ENCODE measurements around the gene PRPF4.
A peak's percentile ranks its signal among the peaks of the same experiment; 100 is the strongest.
"Not testable (repeated sequence)": the region's sequence is repeated elsewhere in the genome, so short reads cannot be mapped to it uniquely, and the experiment has no call there.

The PRPF4 gene

DNA sequence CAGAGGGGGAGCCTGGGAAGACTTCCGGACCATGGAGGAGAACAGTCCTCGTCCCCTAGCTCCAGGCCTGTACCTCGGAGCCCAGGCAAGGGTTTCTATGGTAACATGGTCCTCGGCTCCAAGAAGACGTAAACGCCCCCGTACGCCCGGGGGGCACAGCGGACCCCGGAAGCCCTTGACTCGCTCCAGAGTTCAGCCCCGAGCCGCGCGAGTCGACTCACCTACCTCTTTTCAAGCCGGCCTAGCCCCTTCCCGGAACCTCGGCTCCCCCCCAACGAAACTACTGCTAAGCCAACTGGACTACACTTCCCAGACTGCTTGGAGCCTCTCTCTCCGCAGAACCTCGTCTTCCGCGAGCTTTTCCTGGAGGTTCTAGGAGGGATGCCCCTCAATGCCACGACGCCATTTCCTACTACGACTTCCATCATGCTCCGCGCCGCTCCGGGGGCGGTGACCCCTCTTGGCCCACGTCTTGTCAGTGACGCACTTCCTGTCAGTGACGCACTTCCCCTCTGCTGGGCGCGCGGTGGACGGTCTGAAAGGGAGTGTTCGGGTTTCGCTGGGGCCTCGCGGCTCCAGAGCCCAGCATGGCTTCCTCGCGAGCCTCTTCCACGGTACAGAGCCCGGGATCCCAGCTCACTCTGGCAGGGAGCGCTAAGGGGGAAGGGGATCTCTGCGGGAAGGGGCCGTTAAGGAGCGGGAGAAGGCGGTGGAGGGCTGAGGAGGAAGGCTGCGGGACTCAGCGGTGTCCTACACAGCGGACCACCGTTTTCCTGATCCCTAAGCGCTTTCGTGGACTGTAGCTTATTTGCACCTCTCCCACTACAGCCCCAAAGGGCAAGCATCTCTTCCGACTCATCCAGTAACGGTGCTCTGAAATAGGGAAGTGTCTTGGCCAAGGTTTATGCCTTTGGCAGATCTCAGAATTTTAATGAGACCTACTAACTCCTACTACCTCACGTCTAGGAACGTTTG, at the start of gene PRPF4, which contains the start of gene CDC26:
Gene PRPF4, plus strand, starts transcription at position 502 of the 975 bp plus-strand sequence. Its CDS starts 86 bp downstream, at position 588.
Gene CDC26, minus strand, starts transcription at position 416 of the 975 bp plus-strand sequence. CDS start 3,065 bp downstream, outside the sequence.
- peak; percentile 91 for DNase-seq

DNA sequence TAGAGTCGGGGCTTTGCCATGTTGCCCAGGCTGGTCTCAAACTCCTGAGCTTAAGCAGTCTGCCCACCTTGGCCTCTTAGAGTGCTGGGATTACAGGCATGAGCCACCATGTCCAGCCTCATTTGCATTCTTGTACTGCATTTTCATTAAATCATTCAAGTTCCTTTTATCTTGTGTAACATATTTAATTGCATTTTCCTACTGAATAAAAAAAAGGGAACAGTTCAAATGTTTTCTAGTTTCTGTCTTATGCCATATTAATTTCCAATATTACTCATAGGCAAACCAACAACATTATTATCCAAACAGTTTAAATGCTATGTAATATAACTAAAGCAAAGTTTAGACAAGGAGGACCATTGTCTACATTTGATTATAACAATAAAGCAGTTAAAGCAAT, 48.0 kb upstream of the PRPF4 start:
- DNase-seq = no peak

DNA sequence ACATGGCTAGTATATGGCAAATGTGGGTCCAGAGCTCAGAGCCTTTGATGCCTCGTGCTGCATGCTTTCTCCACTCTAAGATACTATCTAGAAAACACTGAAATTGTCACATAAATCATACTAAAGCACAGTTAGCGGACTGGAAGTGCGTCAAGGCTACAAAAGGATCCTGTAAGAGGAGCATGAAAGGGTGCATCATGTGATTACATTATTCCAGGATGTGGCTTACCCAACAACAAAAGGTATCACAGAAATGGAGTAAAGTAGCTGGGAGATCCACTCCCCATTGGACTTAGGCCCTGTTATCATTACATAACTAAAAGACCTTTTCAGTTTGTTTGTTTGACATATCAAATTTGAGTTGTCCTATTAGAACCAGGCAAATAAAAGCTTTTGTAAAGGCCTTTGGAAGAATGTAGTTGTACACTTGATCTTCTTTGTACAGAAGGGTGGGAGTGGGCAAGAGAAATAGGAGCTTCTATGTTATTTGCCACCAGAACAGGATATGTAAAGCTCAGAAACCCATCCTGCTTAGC, 47.3 kb upstream of the PRPF4 start:
- no peak for DNase-seq

DNA sequence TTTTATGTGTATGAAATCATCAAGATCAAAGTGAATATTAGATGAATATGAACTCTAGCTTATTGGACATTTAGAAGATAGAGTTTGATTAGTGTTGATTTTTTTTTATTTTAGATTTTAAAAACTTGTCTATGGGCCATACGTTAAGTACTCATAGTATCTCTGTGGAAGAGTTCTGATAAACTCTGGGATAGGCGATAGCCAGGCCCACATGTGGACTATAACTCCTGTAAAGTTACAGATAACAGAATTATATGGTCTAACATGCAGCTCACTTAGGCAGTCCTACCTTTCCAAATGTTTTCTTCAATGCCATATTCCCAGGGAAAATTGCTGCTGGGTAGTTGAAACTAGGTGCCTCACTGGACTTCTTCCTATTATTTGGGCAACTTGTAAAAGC, 43.8 kb upstream of the PRPF4 start:
- no peak for DNase-seq

DNA sequence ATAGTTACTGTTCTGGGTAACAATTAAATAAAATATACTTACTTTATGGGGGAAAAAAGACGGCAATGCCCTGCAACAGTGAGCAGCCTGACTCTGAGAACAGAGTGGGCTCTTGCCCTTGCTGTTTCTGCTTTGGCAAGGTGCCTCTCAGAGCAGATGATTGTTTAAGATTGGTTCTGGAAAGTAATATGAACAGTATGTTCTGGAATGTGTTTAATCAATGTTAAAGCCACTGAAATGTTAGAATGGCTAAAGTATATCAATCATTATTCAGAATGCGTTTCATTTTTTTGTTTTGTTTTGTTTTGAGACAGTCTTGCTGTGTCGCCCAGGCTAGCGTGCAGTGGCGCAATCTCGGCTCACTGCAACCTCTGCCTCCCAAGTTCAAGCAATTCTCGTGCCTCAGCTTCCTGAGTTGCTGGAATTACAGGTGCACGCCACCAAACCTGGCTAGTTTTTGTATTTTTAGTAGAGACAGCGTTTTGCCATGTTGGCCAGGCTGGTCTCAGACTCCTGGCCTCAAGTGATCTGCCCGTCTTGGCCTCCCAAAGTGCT, 39.7 kb upstream of the PRPF4 start:
- not testable (repeated sequence) for DNase-seq

DNA sequence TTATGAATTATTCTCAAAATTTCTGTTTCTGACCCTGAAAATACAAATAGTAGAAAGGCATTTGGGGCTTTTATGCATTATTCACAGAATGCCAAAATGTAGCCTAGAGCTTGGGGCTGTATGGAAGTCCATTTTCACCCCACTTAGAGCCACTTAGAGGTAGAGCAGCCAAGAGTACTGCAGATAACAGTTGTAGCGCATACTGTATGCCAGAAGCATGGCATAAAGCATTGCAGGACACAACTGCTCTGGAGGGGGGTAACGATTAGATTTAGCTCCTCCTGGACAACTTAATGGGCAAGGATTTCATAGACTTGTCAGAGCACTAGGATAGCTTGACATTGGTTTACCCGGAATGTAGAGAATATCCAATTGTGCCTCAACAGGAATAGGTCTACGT, 38.4 kb upstream of the PRPF4 start:
- no peak for DNase-seq

DNA sequence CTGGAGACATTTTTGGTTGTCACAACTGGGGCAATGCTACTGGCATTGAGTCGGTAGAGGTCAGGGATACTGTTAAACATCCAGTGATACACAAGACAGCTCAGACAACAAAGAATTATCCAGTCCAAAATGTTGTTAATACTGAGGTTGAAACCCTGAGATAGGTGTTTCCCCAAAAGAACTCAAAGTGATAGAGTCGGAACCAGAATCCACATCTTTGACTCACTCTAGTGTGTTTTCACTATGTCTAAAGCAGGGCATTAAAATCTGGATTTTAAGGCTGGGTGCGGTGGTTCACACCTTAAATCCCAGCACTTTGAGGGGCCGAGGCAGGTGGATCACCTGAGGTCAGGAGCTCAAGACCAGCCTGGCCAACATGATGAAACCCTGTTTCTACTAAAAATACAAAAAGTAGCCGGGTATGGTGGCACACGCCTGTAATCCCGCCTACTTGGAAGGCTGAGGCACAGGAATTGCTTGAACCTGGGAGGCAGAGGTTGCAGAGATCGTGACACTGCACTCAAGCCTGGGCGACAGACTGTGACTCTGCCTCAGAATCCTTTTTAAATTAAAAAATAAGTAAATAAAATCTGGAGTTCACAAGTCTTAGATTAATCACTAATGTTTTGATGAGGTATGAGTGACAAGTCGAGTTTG, 37.1 kb upstream of the PRPF4 start:
- no peak for DNase-seq

DNA sequence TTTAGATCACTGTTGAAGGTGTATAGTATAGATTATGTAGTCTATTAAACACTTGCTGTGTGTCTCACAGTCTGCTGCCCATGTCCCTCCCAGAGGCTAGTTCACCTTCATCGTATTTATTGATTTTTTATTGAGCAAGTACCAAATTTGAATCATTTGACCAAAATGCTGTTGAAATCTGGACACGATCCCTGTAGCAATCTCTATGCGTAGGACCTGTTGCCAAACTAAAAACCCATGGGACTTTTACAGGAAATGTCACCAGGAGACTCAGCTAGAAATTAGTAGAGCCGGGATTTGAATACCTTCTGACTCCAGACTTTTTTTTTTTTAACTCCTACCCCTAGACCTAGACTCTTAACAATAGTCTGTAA, 36.6 kb upstream of the PRPF4 start:
- DNase-seq = no peak

DNA sequence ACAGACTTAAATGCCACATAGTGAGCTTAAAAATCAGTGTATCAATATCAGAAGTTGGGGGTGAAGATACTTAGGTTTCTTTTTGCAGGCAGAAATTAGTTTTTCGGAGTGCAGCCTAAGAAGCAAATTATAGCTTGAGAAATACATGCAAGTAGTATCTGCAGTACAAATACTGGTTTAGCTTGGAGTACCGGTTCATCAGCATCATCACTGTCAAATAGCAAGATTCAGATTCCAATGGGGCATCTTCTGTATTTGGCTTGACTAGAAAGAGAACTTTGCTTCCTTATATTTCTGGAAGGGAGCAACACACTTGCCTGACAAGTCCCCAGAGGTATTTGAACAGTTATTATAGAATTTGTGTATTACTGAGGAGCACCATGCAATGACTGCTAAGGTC, 34.3 kb upstream of the PRPF4 start:
- DNase-seq = no peak

DNA sequence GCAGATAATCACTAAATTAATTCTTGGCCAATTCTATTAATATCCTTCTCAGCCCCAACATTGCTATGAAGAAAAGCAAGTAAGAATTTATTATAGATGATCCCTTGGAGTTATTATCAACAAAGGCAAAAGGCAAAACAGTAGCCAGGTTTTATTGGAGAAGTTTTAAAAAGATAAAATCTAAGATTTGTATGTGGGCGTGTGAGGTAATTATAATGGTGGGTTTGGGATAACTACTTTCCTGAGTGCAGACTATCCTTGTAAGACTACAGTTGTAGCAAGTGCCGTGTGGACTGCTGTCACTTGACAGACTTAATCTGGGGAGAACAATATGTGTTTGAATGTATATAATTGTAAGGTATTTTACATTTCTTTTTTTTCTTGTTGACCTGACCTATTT, 30.9 kb upstream of the PRPF4 start:
- DNase-seq = no peak

DNA sequence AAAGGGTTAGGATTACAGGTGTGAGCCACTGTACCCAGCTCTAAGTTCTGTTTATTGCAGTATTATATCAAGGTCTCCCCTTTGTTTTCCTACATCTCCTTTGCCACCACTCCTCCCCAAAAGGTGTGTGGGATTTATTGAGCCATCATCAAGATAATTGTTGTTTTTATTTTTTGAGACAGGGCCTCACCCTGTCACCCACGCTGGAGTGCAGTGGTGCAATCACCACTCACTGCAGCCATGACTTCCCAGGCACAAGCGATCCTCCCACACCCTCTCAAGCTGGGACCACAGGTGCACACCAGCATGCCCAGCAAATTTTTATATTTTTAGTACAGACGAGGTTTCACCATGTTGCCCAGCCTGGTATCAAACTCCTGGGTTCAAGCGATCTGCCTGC, 29.6 kb upstream of the PRPF4 start:
- no peak for DNase-seq

DNA sequence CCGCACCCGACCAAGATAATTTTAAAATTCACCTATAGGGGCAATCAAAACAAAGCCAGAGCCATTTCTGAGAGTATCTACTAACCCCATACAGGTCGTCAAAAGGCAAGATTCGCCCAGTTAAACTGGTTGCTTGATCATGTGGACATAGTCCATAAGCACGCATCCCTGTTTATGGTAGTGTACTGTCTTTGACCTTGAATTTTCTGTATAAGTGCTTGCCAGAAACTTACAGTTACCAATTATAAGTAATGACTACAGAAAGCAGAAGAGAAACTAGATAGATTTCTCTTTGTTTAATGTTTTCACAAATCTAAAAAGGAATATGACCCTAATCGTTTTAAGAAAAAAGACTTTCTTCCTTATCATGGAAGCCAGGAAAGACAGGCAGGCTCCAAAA, 28.5 kb upstream of the PRPF4 start:
- no peak for DNase-seq

DNA sequence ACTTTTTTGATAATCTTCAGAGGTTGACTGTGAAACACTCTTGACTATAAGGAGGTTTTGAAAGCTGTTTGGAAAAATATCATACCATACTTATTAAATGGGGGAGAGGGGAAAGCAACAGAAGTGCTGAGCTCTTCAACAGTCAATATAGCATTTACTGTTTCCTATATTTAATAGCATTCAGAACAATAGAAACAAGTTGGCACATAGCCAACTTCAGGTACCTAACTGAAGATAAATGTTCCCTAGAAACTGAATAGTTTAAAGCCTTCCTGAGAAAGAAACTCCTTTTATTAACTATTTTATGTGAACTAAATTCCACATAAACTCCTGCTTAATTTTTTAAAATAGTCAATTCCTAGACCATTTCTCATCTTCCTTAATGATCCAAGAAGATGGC, 27.8 kb upstream of the PRPF4 start:
- no peak for DNase-seq

DNA sequence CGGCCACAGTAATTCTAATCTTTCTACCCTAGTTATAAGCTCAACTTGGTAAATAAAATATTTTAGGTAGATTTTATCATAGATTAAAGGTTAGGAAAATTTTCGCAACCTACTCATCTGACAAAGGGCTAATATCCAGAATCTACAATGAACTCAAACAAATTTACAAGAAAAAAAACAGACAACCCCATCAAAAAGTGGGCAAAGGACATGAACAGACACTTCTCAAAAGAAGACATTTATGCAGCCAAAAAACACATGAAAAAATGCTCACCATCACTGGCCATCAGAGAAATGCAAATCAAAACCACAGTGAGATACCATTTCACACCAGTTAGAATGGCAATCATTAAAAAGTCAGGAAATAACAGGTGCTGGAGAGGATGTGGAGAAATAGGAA, 25.8 kb upstream of the PRPF4 start:
- not testable (repeated sequence) for DNase-seq

DNA sequence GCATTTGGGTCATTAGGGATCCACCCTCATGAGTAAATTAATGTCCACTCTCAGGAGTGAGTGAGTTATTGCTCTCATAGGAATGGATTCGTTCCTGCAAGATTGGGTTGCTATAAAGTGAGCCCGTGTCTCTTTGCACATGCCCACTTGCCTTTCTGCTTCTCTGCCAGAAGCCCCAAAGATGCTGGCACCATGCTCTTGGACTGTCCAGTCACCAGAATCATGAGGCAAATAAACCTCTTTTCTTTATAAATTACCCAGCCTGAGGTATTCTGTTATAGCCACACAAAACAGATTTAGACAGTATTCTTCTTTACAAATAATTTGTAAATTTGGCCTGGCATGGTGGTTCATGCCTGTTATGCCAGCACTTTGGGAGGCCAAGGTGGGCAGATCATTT, 24.7 kb upstream of the PRPF4 start:
- no peak for DNase-seq

DNA sequence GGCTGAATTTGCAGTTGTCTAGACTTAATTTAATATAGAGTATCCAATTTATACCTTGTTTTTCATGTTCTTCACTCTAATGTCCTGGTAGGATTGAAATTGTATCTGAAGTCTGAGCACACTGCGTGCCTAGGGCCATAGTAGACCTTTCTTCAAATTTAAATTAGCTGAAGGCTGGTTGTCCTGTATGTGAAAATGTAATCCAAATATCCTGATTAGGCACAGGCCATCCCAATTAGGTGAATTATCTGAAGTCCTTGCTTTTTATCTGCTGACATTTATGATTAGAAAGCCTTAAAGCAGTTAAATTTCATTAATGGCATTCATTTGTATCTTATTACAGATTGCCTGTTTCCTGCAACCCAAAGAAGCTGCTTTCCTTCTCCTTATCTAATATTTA, 20.5 kb upstream of the PRPF4 start:
- DNase-seq = no peak

DNA sequence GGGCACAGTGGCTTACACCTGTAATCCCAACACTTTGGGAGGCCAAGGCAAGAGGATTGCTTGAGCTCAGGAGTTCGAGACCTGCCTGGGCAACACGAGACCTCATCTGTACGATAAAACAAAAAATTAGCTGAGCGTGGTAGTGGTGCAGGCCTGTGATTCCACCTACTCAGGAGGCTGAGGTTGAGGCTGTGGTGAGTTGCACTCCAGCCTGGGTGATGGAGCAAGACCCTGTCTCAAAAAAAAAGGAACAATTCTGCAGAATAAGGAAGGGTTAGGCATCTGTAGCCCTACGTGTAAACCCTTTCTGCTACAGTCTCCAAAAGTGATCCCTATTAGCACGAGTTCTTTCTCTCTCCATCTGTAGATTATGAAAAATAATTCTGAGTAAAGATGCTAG, 20.0 kb upstream of the PRPF4 start:
- no peak for DNase-seq

DNA sequence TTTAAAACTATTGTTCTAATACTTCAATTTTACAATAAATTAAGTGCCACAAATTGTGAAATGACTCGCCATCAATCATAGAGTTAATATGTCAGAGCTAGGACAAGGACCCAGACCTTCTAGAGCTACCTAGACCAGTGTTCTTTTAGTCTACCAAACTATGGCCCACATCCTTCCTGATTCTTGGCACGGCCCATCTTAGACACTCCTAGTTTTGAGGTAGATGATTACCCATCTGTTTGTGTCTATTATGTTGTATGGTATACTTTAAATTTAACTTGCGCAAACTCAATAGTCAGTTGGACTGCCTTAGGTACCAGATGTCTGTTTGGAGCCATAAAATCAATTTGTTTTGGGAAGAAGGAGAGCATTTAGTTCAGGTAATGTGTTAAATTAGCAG, 17.6 kb upstream of the PRPF4 start:
- no peak for DNase-seq

DNA sequence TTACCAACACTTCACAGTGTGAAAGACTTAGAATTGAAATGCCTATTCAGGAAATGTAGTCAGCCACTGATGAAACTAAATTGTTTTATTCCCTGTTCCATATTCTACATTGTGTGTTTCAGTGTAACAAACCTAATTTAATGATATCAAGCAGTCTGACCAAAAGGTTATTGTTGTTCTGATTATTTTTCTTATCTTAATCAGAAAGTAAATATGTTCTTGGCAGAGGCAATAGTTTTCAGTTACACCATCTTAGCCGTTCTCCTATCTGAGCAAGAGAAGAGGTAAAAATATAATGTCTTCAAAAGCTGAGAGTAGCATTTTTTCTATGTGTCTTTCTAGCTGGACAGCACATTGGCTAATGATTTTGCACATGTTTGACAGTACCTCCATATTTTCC, 17.2 kb upstream of the PRPF4 start:
- no peak for DNase-seq

DNA sequence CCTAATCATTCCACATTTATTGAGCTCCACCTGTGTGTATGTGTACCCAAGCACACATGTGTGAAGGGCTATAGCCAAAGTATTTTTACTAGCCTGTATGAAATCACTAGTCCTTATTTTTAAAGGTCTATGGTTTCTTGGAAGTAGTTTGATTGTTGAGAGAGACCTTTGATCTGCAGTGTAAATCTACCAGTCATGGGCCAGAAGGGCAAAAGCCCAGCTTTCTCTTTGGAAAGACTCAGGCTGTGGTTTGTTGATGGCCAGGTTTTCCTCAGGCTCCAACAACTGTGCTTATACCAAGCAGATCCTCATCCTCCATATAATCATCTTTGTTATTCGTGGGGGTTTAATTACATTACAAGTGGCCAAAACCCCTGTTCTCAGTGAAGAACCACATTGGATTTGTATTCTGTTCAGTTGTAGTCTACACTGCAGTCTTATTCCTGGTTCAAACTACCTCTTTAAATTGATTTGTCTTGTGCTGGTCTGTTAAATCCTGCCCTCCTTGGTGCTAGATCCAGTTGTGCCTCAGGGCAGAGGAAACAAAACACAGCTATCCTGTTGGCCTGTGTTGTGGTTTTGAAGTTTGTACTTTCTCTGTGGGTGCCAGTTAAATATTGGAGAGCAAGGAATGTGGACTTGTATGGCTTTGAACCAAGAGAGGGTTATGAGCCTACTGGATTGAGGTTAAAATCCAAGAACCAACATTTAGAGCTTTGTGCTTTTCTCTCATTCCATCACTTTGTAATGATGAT, 13.4 kb upstream of the PRPF4 start:
- no peak for DNase-seq

DNA sequence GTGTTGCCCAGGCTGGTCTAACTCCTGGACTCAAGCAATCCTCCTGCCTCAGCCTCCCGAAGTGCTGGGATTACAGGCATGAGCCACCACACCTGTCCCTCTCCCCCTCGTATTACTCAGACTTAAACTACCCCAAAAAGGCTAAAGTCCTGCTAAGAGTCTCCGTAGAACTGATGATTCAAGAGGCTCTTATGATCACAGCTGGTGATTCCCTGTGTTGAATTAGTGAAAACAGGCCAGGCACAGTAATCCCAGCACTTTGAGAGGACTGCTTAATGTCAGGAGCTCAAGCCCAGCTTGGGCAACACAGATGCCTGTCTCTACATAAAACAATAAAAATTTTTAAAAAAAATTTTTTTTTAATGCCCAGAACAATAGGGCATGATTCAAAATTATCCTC, 9.3 kb upstream of the PRPF4 start:
- DNase-seq = no peak

DNA sequence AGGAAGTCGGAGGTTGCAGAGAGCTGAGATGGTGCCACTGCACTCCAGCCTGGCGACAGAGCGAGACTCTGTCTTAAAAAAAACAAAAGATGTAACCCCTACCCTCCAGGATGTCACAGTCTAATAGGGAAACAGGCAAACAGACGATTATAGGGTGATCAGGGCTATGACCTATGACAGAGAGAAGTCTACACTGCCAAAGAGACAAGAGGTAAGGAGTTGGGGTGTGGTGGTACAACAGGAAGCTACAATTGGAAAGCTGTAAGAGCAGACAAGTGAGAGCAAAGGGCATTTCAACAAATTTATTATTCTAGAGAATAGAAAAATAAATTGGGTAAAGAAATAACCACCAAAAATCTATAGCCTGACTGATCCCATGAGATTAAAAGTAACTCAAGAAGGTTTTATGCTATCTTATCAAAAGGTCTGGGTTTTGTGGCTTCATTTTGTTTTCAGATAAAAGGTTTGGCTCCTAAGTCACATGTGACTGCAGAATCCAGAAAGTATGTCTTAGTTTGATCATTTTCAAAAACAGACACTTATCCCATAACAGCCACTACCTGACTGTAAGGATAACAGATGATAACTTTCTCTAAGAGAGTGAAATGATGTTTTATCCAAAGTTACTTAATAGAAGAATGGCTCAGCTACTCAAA, 7.4 kb upstream of the PRPF4 start:
- DNase-seq = no peak
